Anterior cingulate cortex (tissue), 58 donors: Measurements from ENCODE around the gene CLEC3B.

Experiments used
- DNase-seq, 58 donors: peaks; one replicate each; lab custom pipeline; 2025; lab: John Stamatoyannopoulos, UW

CLEC3B gene

DNA sequence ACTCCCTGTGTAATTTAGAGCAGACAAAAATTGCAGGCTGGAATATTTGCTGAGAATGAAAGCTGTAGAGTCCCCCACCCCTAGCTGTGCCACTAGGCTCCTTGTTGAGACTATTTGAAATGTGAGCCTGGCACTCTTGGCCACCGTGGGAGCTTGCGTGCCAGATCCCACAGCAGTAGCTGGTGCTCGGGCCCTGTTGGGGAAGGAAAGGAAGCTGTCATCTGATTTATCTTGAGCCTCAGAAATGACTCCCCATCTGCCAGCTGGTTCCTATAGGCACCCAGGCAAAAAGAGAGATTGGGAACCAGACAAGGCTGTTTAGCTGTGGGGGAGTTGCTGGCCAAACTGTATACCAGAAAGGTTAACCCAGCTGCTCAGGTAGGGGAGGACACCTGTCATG, 23.4 kb upstream of the CLEC3B start:
- no peak for DNase-seq

DNA sequence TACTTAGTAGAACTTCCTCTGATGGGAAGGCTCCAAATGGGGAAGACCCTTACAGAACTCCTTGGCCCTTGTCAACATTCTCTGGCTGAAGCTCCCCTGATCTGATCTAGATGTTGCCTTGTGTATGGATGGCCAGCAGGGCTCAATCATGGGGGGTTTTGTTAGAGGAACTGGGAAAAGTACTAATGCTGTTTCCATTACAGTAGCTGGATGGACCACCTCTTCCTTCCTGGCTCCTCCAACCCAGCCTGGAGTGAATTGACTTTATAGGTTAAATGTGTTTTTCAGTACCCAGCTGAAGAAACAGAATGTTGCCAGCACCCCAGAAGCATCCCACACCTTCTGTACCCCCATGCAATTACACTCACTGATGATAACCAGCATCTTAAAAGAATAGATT, 22.7 kb upstream of the CLEC3B start:
- DNase-seq = no peak

DNA sequence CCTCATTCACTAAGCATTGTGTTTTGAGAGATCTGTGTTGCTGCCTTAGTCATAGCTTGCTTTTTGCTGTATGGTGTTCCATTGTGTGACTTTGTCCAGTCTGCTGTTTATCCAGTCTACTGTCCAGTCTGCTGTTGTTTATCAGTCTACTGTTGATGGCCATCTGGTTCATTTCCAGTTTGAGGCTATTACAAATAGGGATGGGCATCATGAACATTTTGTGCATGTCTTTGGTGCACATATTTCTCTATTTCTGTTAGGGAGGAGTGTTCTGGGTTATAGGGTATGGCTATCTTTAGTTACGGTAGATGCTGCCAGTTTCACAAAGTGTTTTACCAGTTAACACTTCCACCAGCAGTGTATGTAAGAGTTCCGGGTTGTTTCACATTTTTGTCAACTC, 22.2 kb upstream of the CLEC3B start:
- DNase-seq = no peak

DNA sequence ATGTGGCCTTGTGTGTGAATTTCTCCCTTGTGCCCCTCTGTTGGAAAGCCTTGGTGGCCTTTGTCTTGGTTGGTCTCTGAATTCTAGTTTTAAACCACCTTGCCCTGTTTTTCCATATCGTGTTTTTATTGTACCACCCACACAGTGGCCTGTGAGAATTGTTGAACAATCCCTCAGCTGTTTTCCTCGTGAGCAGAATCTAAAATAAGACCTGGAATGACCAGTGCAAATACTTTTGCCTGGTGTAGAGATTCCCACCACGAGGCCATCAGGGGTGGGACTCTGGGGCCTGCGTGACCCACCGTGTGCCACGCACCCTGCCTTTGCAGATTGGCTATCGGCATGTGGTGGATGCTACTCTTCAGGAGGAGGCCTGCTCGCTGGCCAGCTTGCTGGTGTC, 19.0 kb upstream of the CLEC3B start:
- no peak for DNase-seq

DNA sequence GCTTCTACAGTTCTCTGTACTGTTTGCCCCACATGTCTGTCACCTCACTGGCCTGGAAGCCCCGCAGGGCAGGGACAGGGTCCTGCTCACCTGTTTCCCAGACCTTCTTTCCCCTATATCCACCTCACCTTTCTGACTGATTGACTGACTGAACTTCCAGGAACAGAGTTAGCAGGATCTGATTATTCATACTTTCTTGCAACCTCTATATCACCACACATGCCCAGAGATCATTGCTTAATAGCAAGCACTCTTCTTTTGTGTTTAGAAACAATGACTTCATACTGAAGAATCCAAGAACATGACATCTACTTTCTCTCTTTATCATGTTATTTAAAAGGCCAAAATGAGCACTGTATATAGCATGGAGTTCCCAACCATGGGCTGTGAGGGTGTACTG, 18.0 kb upstream of the CLEC3B start:
- no peak for DNase-seq

DNA sequence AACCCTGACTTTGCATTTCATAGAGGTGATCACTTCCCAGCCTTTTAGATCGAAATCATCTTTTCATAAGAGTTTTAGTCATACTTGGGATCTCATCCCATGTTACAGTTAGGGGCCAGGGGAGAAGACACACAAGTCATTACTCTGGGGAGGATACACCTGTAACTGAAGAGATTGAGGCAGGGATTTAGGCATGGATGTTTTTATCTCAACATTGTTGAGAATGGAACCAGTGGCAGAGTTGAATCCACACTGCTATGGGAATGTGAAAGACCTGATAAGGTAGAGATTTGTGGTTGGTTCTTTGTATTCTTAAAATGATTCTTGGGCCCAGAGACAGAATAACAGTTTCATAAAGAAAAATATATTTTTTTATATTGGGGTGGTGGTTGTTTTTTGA, 16.2 kb upstream of the CLEC3B start:
- DNase-seq = no peak

DNA sequence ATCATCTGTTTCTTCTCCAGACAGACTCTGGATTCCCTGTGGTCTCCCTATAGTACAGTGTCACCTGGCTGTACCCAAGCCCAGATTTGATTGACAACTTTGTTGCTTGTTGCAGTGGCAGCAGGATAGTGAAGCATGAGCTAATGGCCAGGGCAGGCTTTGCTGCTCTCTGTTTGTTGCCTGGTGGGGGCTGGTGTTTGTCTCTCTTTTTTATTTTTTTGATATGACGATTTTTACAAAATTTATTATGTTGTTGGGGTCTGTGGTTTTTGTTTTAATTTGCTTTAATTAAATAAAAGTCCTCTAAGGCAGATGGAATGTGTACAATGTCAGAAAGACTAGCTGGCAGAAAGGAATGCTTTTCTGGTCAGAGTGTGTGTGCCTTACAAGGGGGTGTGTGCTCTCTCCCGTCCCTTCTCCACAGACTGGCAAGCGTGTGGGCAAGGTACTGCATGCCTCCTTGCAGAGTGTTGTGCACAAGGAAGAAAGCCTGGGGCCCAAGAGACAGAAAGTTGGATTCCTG, 15.2 kb upstream of the CLEC3B start:
- no peak for DNase-seq

DNA sequence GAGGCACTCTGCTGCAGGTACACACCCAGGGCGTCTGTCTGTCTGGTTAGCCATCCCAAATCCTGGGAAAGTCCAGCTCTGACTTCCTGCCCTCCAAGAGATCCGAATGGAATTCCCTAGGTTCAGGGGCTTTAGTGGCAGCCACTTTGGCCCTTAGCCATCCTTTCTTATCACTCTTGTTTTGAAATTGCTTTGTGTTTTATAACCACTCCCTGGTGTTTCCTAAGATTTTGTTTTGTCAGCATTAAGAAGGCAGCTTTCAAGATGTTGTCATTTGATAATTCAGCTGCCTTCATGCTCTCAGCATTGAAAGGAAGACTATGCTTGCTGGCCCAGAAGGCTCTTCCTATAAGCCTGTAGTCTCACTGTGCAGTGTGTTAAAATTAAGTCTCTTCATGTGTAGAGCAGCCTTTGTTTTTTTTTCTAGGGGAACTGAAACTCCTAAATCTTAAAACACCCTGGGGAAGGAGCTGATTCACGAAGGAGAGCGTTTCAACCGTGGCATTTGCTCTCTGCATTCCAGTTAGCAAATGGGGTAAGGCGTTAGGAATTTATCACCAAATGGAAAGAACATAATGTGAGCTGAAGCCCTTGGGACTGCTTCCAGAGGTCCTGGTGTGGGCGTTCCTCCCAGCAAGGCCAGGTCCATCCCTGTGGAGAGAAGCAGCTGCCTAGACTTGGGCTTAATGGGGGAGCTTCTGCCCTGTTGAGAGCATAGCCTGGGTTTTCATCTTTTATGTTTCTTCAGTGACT, 14.2 kb upstream of the CLEC3B start:
- peak in 1 of 58 donors; percentile 13 for DNase-seq

DNA sequence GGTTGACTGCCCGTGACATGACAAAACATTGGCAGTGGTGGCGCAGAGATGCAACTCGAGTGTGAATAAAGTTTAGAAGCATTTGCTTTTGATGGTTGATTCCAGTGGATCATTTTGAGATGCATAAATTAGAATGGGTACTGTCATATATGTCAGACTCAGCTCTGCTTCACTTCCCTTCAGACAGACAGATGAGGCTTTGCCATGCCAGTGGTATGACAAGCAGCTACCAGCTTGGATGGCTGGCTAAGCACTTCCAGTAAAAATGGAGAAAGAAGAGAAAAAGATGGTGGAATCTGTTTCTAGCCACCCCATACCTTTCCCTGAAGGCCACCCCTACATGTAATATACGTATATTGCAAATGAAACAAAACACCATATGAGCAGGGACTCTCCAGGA, 13.5 kb upstream of the CLEC3B start:
- no peak for DNase-seq

DNA sequence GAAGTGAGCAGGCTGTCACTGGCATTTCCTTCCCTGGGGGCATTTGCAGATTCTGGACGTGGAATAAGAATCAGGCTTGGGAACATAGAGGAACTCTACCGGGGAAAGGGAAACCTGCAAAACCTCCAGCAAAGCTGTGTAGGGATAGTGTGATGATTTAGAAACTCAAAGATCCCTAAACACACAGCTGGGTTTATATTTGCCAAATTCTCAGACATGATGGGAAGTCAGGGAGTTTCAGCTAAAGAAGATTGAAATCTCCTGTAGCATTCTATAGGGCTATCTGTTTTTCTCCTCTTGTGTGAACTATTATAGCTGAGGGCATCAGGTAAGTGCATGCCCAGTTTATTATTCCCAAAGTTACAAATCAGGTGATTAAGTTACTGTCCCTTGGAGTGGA, 9.2 kb upstream of the CLEC3B start:
- no peak for DNase-seq

DNA sequence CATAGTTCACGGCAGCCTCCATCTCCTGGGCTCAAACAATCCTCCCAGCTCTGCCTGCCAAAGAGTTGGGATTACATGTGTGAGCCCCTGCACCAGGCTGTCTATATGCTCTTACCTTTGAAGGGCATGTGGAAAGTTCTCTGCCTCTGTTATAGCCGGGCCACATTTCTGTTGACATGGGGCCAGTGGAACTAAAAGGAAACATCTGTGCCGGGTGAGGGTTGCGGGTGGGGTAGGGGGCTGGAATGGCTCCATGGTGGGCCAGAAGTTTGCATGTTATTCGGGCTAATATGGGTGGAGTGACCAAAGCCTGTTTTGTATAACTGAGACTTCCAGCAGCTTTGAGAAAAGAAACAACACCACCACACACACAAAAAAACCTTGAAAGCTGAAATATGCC, 8.3 kb upstream of the CLEC3B start:
- no peak for DNase-seq

DNA sequence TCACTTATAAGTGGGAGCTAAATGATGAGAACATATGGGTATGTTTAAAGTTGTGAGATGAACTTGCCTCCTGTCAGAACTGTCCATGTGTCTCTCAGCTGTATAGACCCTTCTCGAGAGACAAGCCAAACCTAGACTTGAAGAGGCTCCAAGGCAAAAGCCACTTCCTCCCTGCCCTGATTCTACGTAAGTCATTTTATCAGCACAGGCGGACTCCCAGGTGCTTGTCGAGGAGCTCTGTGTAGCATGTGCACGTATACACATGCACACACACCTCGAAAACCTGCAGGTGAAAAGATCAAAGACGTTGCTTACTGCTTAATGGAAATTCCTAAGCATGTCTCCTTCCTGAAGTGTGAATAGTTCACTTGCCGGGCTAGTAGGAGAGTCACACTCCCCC, 5.6 kb upstream of the CLEC3B start:
- DNase-seq = no peak

DNA sequence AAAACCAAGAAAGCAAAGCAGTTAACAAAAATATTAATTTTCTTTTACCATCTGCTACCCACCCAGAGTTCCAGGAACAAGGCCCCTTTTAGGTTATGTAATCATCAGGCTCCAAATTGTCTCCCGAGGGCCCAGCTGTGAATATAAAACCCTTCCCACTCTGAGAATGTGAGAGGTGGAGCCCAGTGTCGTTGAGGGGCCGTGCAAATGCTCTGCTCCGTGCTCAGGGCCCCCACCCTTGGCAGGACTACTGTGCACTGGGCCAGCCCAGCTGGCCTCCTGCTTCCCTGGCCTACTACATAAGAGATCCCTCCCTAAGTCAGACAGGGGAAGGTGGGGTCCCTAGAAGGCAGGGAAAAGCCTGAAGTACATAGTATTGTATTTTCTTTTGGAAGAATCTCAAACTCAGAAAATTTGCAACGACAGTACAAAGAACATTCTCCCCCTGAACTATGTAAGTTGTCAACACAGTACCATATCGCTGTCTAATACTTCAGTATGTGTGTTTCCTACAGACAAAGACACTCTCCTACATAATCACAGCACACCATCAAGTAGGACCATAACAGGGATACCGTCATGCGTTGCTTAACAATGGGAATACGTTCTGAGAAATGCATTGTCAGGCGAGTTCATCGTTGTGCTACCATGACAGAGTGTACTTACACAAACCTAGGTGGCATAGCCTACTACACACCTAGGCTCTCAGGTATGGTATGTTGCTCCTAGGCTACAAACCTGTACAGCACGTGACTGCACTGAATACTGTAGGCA, 4.4 kb upstream of the CLEC3B start:
- no peak for DNase-seq

DNA sequence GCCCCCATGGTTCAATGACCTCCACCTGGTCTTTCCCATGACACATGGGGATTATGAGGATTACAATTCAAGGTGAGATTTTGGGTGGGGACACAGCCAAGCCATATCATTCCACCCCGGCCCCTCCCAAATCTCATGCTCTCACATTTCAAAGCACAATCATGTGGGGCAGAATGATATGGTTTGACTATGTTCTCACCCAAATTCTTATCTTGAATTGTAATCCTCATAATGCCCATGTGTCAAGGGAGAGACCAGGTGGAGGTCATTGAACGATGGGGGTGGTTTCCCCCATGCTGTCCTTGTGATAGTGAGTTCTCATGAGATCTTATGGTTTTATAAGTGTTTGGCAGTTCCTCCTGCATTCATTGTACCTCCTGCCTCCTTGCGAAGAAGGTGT, 2.4 kb upstream of the CLEC3B start:
- no peak for DNase-seq

DNA sequence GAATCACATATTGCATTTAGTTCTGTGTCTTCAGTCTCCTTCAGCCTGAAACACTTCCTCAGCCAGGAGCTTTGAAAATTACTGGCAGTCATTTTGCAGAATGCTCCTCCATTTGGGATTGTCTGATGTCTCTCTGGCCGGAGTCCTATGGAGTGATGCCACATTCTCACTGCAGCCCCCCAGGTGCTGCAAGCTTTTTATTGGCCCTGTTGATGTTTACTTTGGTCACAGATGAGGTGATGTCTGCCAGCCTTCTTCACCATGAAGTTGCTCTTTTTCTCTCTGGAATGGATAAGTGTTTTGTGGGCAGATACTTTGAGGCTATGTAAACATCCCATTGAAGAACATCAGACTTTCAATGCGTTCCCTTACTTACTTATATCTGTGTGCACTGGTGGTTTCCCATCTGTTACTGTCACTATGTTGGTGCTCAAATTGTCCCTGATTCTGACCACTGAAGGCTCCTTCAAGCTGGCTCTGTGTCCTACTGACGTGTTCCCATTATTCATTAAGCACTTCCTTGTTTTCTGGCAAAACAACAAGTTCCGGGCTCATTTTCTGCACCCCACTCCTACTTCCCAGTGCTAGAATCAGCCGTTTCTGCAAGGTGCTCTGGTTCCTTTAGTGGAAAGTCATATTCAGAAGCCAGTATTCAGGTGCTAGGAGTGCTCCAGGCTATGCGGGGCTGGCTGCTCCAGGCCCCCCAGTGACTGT, 1.4 kb upstream of the CLEC3B start:
- no peak for DNase-seq

DNA sequence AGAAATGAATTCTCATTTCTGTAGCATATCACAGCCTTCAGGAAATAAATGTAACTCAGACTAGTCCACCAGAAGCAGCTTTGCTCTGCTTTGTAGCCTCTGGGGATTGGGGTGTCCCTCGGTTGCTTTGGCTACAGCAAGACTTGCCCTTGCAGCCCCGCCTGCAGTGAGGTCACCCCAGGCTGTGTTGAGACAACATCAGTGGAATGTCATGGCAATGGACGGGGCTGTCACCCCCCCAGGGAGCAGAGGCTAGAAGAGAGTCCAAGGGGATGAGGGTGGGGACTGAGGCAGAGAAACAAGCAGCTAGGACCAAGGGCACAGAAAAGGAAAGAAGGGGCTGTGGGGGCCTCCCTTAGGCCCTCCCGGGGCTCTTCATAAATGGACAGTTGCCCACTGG, 854 bp downstream of the CLEC3B start:
- DNase-seq = peak in 1 of 58 donors; percentile 36

DNA sequence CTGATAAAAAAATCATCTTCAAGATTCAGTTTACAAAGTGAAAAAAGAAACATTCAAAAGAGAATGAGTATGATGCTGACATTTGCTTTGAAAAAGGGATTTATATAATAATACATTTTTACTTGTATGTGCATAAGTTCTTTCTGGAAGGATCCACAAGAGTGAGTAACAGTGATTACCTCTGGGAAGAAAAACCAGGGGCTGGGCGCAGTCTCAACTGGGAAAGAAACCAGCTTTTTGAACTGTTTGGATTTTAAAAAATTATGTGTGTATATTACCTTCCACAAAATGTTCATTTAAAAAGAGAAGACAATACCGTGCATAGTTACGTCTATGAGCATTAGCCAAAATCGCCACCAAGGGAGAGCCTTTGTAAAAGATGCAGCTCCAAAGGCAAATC, 1.3 kb downstream of the CLEC3B start:
- no peak for DNase-seq

DNA sequence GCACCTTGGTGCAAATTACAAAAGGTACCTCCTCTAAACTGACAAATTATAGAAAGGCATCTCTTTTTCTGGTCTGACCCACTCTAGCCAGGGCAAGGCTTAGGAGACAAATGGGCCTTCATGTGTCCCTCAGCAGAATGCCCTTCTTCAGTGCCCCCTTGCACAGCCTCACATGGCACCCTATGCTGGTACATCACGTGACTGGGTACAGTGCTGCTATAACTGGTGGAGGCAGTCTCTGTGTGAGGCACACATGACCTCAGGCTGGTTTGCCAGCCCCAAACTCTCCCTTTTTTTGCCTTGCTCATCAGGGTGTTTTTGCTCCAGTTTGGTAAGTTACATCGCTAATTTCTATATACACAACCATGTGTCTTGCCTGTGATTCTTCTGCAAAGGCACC, 3.1 kb downstream of the CLEC3B start:
- no peak for DNase-seq

DNA sequence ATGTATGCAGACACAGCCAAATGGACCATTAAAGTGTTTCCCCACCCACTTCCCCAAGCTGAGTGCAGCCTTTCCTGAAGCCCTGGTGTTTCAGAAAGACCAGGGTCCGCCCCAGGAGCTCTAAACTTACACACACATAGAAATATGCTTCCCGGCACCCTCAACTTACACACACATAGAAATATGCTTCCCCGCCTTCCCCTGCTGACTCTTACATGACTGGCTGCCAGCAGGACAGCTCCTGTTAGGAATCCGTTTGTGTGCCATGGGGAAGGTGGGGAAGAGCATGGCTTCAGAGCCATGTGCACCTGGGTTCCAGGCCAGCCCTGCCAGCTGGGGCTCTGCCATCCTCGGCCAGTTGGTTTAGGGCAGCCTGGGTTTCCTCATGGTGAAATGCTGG, 3.6 kb downstream of the CLEC3B start:
- DNase-seq = no peak

DNA sequence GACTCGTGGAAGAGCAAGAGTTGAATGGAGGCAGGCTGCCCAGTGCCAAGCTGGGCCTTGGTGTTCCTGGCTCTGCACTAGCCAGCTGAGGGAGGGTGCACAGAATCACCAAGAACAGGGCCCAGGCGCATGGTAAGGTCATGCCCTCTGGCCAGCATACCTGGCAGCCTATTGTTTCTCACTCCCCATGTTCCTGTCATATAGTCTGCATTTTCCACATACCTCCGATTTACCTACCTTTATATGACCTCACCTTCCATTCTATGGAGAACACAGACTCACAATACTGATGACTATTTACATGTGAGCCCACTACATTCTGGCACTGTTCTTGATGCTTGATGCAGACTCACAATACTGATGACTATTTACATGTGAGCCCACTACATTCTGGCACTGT, 5.4 kb downstream of the CLEC3B start:
- DNase-seq = no peak

DNA sequence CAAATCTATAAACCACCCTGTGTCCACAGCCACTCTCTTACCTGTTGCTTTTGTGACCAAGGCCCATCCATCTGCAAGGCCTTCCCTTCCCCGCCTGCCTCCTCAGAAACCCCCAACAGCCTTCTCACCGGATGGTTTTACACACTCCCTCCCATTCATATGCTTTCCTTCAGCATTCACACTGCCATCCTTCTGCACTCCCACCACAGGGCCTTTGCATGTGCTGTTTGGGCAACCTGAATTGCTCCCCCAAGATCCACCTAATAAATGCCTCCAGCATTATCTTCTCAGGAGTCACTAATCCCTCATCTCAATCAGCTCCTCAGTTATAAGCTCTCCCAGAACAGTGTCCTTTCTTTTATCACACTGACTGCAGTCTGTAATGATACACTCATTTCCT, 6.0 kb downstream of the CLEC3B start:
- DNase-seq = no peak
